CD4-positive, alpha-beta T cell (primary cell): ENCODE measurements around the gene TCF4. TPM values are rescaled to one million over a fixed set of nuclear protein-coding genes. Genes with fewer than 3 reads are reported as not detected.
A peak's percentile ranks its signal among the peaks of the same experiment; 100 is the strongest.

ENCODE experiments used
- ATAC-seq: fragments of 200-7000 bp; cut with Tn5 transposase; one replicate; pipeline ENCODE4 v1.10.0; 2022; ENCODE audit warnings: mild to moderate bottlenecking; ENCODE audit not compliant: poor library complexity
- CTCF ChIA-PET: fragments of 350-600 bp; sonication (Branson Sonifier 250); formaldehyde crosslinking; loops from one replicate; lab custom pipeline; 2021; ENCODE audit warnings: antibody characterized with exemption, inconsistent platforms; lab: Charles Lee
- POLR2A ChIA-PET: fragments of 350-600 bp; sonication (Branson Sonifier 250); formaldehyde crosslinking; loops from one replicate; lab custom pipeline; 2021; ENCODE audit warnings: antibody characterized with exemption, inconsistent platforms; lab: Charles Lee
- DNase-seq, 14 experiments: peaks; one replicate each; pipeline ENCODE4 v3.0.0-alpha.2; 2013 to 2020; ENCODE audit warnings: mixed read lengths in 2 of 14
- H3K27ac ChIP-seq, 2 donors: one replicate each; pipeline versions ENCODE4 v1.5.1 to v1.7.0; 2013; ENCODE audit warnings: low read length in 2 of 2, low read depth in 1 of 2, mild to moderate bottlenecking in 1 of 2
- H3K27me3 ChIP-seq, 2 experiments: 1 replicate in 1 of 2; 2 replicates in 1 of 2; pipeline versions ENCODE4 v1.6.1 to v1.7.0; 2013; ENCODE audit warnings: low read length in 2 of 2, control low read depth in 1 of 2, mild to moderate bottlenecking in 1 of 2, moderate library complexity in 1 of 2; ENCODE audit not compliant: insufficient read depth in 2 of 2, control insufficient read depth in 1 of 2
- H3K36me3 ChIP-seq: one replicate; pipeline ENCODE4 v1.6.1; 2013; ENCODE audit warnings: low read length, control low read depth; ENCODE audit not compliant: insufficient read depth
- H3K4me1 ChIP-seq: one replicate; pipeline ENCODE4 v1.6.1; 2013; ENCODE audit warnings: low read length, control low read depth; ENCODE audit not compliant: insufficient read depth
- H3K4me3 ChIP-seq: one replicate; pipeline ENCODE4 v1.5.1; 2013; ENCODE audit warnings: mild to moderate bottlenecking, low read length, moderate library complexity
- H3K9me3 ChIP-seq, 2 experiments: 1 replicate in 1 of 2; 2 replicates in 1 of 2; pipeline versions ENCODE4 v1.6.1 to v1.7.0; 2013; ENCODE audit warnings: low read length in 2 of 2, mild to moderate bottlenecking in 2 of 2, control low read depth in 1 of 2, moderate library complexity in 1 of 2; ENCODE audit not compliant: control insufficient read depth in 1 of 2, insufficient read depth in 1 of 2
- H3K27ac Mint-ChIP-seq: one replicate; pipeline ENCODE4 v1.8.0; 2020; ENCODE audit warnings: mixed read lengths
- H3K27me3 Mint-ChIP-seq: one replicate; pipeline ENCODE4 v1.8.0; 2021; ENCODE audit warnings: mixed read lengths
- H3K36me3 Mint-ChIP-seq: one replicate; pipeline ENCODE4 v1.8.0; 2021; ENCODE audit warnings: low read depth, mixed read lengths
- H3K4me1 Mint-ChIP-seq: one replicate; pipeline ENCODE4 v1.8.0; 2021; ENCODE audit warnings: low read depth, mixed read lengths
- H3K4me3 Mint-ChIP-seq: one replicate; pipeline ENCODE4 v1.8.0; 2020; ENCODE audit warnings: mild to moderate bottlenecking, mixed read lengths
- H3K9me3 Mint-ChIP-seq: one replicate; pipeline ENCODE4 v1.8.0; 2020; ENCODE audit warnings: mixed read lengths
- intact Hi-C, 2 experiments: fragments of 100-400 bp; cut with DNase I in 1 of 2; cut with micrococcal nuclease in 1 of 2; formaldehyde crosslinking; loops; one replicate each; pipeline versions ENCODE4 v1.15.1 to v1.9.0; 2023 to 2025; cut with DNase I, micrococcal nuclease
- total RNA-seq, 174 experiments: library from RNA in 2 of 174; stranded (reverse) in 2 of 174; gene quantifications; one replicate each; pipeline ENCODE4 v1.2.3 and lab custom pipeline; 2021 to 2026
- TF ChIP-seq, protein P1 (sequence below): fragments of 200-600 bp; IDR thresholded peaks from one replicate; pipeline ENCODE4 v1.8.0; 2022; ENCODE audit warnings: antibody characterized with exemption, mild to moderate bottlenecking

The TCF4 gene
- total RNA-seq, 2 experiments from 2014 or later: 3.0 to 3.2 TPM

- H3K27ac Mint-ChIP-seq: no peak overlapping the region
- intact Hi-C loops: no loop called here
- peaks cover 11% of the 10 kb centered on the region for H3K4me1 Mint-ChIP-seq
- ATAC-seq (no peak), DNase-seq (no peak)
- TF ChIP-seq, protein P1, sequence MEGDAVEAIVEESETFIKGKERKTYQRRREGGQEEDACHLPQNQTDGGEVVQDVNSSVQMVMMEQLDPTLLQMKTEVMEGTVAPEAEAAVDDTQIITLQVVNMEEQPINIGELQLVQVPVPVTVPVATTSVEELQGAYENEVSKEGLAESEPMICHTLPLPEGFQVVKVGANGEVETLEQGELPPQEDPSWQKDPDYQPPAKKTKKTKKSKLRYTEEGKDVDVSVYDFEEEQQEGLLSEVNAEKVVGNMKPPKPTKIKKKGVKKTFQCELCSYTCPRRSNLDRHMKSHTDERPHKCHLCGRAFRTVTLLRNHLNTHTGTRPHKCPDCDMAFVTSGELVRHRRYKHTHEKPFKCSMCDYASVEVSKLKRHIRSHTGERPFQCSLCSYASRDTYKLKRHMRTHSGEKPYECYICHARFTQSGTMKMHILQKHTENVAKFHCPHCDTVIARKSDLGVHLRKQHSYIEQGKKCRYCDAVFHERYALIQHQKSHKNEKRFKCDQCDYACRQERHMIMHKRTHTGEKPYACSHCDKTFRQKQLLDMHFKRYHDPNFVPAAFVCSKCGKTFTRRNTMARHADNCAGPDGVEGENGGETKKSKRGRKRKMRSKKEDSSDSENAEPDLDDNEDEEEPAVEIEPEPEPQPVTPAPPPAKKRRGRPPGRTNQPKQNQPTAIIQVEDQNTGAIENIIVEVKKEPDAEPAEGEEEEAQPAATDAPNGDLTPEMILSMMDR: no peak
- no peaks in the 10 kb centered on the region for H3K36me3 Mint-ChIP-seq
- H3K36me3 ChIP-seq: no peaks in the 10 kb centered on the region
- no peaks in the 10 kb centered on the region for H3K9me3 Mint-ChIP-seq
- no peak overlapping the region for H3K4me3 ChIP-seq
- POLR2A ChIA-PET: no interaction called here
- H3K27me3 ChIP-seq: peaks cover 18 to 28% of the 10 kb centered on the region in 2 experiments
- peaks cover 0 to 4% of the 10 kb centered on the region in 2 experiments for H3K9me3 ChIP-seq
- peaks cover 55% of the 10 kb centered on the region for H3K27me3 Mint-ChIP-seq
- no peak overlapping the region for H3K27ac ChIP-seq
- peaks cover 6% of the 10 kb centered on the region for H3K4me1 ChIP-seq
- no peak overlapping the region for H3K4me3 Mint-ChIP-seq
- CTCF ChIA-PET: interaction anchor here (0.6 kb wide), 1 partner anchor 16 kb away, joined by 3 read pairs; no protein-coding TSS in a partner anchor
These were observed 263.8 kb downstream of the TCF4 start for GRCh38 chr18:55324166-55324565.

DNA sequence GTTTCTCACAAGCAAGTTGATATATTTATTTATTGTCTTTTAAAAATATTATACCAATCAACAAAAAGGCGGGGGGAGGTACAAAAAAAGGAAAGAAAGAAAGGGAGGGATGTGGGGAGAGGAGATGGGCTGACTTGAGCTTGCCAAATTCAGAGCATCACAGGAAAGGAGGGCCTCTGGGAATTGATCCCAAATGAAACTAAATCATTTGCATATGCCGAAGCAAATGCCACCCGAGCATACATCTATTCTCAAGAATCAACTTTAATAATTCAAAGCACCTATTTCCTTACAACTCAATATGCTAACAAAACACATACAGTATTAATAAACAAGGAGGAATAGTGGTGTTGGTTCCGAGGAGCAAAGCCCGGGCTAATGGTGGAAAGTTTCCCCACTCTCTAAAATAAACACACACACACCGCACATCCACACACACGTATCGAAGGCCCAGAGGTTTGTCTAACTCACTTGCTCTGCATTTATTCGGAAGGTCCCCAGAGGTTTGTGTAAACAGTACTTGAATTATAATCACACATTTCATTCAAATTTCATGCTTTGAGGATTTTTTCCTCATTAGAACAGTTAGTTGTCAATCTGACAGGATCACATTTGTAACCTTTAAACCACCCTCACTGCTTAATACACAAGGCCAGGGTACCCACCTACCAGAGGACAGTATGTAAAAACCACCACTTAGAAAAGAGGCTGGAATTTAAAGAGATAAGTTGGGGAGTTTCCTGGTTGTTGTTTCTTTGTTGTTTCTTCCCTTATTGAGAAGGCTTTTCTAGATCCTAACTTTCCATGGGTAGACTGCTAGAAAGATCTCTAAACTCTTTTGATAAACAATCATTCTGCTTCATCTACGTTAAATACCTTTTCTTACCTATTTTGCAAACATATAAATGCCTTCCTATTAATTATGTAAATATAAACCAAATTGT lies 264.7 kb downstream of the TCF4 start:
- peaks cover 11% of the 10 kb centered on the region for H3K4me1 Mint-ChIP-seq
- H3K27ac ChIP-seq: no peak overlapping the region

DNA sequence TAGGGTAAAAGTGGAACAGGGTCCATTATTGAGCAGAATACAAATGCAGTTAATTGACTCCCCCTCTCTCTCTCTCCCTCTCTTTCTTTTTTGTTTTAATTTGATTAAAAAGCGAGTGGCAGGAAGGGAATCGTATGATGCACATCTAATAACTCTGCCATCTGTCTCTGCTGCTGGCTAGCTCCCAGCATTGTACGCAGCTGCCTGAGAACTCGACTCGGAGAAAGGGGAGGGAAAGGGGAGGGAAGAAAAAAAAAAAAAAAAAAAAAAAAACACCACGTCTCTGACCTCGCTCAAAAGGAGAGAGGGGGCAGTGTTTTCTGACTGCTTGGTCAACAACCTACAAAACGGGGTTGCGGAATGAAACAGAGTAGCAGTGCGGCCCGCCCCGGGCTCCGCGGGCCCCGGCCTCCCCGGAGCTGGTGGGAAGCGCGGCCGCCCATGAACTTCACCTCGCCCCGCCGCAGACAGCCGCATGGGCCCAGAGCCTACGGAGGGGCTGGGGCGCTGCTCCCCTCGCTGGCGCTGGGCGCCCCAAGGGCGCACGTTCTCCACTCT lies 265.7 kb downstream of the TCF4 start:
- H3K27me3 Mint-ChIP-seq: peaks cover 52% of the 10 kb centered on the region
- Histone ChIP-seq H3K4me1 (peaks cover 6% of the 10 kb centered on the region), H3K27me3 (peaks cover 18 to 28% of the 10 kb centered on the region in 2 experiments), H3K27ac (no peak overlapping the region), H3K36me3 (no peaks in the 10 kb centered on the region), H3K4me3 (peak overlapping the region; percentile 28), H3K9me3 (peaks cover 0 to 4% of the 10 kb centered on the region in 2 experiments)
- H3K27ac Mint-ChIP-seq: no peak overlapping the region
- CTCF ChIA-PET: interaction anchor here (0.7 kb wide), 1 partner anchor 36 kb away, joined by 3 read pairs; no protein-coding TSS in a partner anchor
- peak overlapping the region; percentile 15 for H3K4me3 Mint-ChIP-seq
- POLR2A ChIA-PET: no interaction called here
- ATAC-seq: no peak
- DNase-seq: peak in 3 of 14 experiments; percentile 7 to 33 (median 23)
- H3K36me3 Mint-ChIP-seq: no peaks in the 10 kb centered on the region
- intact Hi-C loops: no loop called here
- peaks cover 11% of the 10 kb centered on the region for H3K4me1 Mint-ChIP-seq
- TF ChIP-seq, protein P1: no peak
- no peaks in the 10 kb centered on the region for H3K9me3 Mint-ChIP-seq

More for the DNA sequence above, 264.7 kb downstream of the TCF4 start:
- Histone ChIP-seq H3K4me1 (peaks cover 6% of the 10 kb centered on the region), H3K27me3 (peaks cover 18 to 28% of the 10 kb centered on the region in 2 experiments), H3K9me3 (peaks cover 0 to 4% of the 10 kb centered on the region in 2 experiments), H3K4me3 (no peak overlapping the region), H3K36me3 (no peaks in the 10 kb centered on the region)
- no peak for DNase-seq
- intact Hi-C loops: no loop called here
- ChIA-PET CTCF (no interaction called here), POLR2A (no interaction called here)
- TF ChIP-seq, protein P1: no peak
- Mint-ChIP-seq H3K27ac (no peak overlapping the region), H3K4me3 (no peak overlapping the region), H3K27me3 (peaks cover 52% of the 10 kb centered on the region), H3K36me3 (no peaks in the 10 kb centered on the region), H3K9me3 (no peaks in the 10 kb centered on the region)
- ATAC-seq: no peak
